ENCODE results near the gene TMEM52B.

GRCh38 chr12:10235761-10236631 lies 57.2 kb downstream of the TMEM52B start:
- TF ChIP-seq, protein P1, sequence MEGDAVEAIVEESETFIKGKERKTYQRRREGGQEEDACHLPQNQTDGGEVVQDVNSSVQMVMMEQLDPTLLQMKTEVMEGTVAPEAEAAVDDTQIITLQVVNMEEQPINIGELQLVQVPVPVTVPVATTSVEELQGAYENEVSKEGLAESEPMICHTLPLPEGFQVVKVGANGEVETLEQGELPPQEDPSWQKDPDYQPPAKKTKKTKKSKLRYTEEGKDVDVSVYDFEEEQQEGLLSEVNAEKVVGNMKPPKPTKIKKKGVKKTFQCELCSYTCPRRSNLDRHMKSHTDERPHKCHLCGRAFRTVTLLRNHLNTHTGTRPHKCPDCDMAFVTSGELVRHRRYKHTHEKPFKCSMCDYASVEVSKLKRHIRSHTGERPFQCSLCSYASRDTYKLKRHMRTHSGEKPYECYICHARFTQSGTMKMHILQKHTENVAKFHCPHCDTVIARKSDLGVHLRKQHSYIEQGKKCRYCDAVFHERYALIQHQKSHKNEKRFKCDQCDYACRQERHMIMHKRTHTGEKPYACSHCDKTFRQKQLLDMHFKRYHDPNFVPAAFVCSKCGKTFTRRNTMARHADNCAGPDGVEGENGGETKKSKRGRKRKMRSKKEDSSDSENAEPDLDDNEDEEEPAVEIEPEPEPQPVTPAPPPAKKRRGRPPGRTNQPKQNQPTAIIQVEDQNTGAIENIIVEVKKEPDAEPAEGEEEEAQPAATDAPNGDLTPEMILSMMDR (conservative IDR thresholded peaks at IDR 0.05 in 1 of 2, IDR thresholded peaks at IDR 0.05 in 1 of 2; ENCODE audit: extremely low read depth in 1 of 2, insufficient read depth in 1 of 2, low read depth in 1 of 2, low read length in 2 of 2): peak; percentile 73 to 75
- TF ChIP-seq EZH2 (IDR thresholded peaks at IDR 0.05; ENCODE audit: borderline replicate concordance, low read length): no peak

Data from mammary epithelial cell (primary cell).